GM19395 (cell line): ENCODE results near the gene ADGRD1.
"Not testable (repeated sequence)": the region's sequence is repeated elsewhere in the genome, so short reads cannot be mapped to it uniquely, and the experiment has no call there.

Source experiments
- ATAC-seq: cut with Tn5 transposase; IDR thresholded peaks from one replicate; pipeline ENCODE4 v1.9.1; 2021; ENCODE audit warnings: mild to moderate bottlenecking, moderate library complexity; ENCODE audit not compliant: unreplicated experiment

The ADGRD1 gene

GRCh38 chr12:130953771-130954543 lies at the start of gene ADGRD1:
ADGRD1 (plus strand) TSS chr12:130953907; CDS start chr12:130954466, 559 bp downstream.
- no peak for ATAC-seq

- ATAC-seq = no peak
Observed at GRCh38 chr12:130904064-130904463, 49.6 kb upstream of the ADGRD1 start.

GRCh38 chr12:130904936-130905455 lies 48.7 kb upstream of the ADGRD1 start:
- not testable (repeated sequence) for ATAC-seq

GRCh38 chr12:130909111-130909510 lies 44.6 kb upstream of the ADGRD1 start:
- ATAC-seq = no peak

- no peak for ATAC-seq
Observed at GRCh38 chr12:130911193-130911592, 42.5 kb upstream of the ADGRD1 start.

GRCh38 chr12:130911933-130912332 lies 41.8 kb upstream of the ADGRD1 start:
- no peak for ATAC-seq

- ATAC-seq = no peak
Observed at GRCh38 chr12:130916241-130916911, 37.3 kb upstream of the ADGRD1 start.

GRCh38 chr12:130917607-130918006 lies 36.1 kb upstream of the ADGRD1 start:
- ATAC-seq = no peak

GRCh38 chr12:130919086-130919485 lies 34.6 kb upstream of the ADGRD1 start:
- ATAC-seq = no peak

GRCh38 chr12:130920119-130920703 lies 33.5 kb upstream of the ADGRD1 start:
- ATAC-seq = no peak

- no peak for ATAC-seq
Observed at GRCh38 chr12:130920723-130921381, 32.9 kb upstream of the ADGRD1 start.

- no peak for ATAC-seq
Observed at GRCh38 chr12:130922511-130922953, 31.2 kb upstream of the ADGRD1 start.

- ATAC-seq = no peak
Observed at GRCh38 chr12:130924966-130925665, 28.6 kb upstream of the ADGRD1 start.

GRCh38 chr12:130925666-130926015 lies 28.1 kb upstream of the ADGRD1 start:
- ATAC-seq = no peak

GRCh38 chr12:130929363-130929762 lies 24.3 kb upstream of the ADGRD1 start:
- ATAC-seq = no peak

GRCh38 chr12:130932061-130932930 lies 21.4 kb upstream of the ADGRD1 start:
- no peak for ATAC-seq

- ATAC-seq = no peak
Observed at GRCh38 chr12:130933269-130933995, 20.3 kb upstream of the ADGRD1 start.

GRCh38 chr12:130934753-130935152 lies 19.0 kb upstream of the ADGRD1 start:
- ATAC-seq = no peak

GRCh38 chr12:130936561-130936960 lies 17.1 kb upstream of the ADGRD1 start:
- no peak for ATAC-seq
